HepG2 (cell line): Measurements from ENCODE around the gene TIMM17A. TPM values are rescaled to one million over a fixed set of nuclear protein-coding genes. Genes with fewer than 3 reads are reported as not detected.

Source experiments
- FOXO1 ChIP-seq: sonication (generic); formaldehyde crosslinking; IDR thresholded peaks from 2 replicates; pipeline ENCODE4 v1.4.0; 2020; ENCODE audit warnings: missing genetic modification reagents
- GPN1 ChIP-seq: sonication (generic); formaldehyde crosslinking; IDR thresholded peaks from 2 replicates; pipeline ENCODE4 v1.5.1; 2020; ENCODE audit warnings: missing genetic modification reagents, borderline replicate concordance
- HES4 ChIP-seq: sonication (generic); formaldehyde crosslinking; IDR thresholded peaks from 2 replicates; pipeline ENCODE4 v1.9.0; 2021; ENCODE audit warnings: mild to moderate bottlenecking, missing genetic modification reagents, borderline replicate concordance
- HOXA3 ChIP-seq: sonication (generic); formaldehyde crosslinking; IDR thresholded peaks from 2 replicates; pipeline ENCODE4 v1.5.0; 2020; ENCODE audit warnings: missing genetic modification reagents
- IKZF4 ChIP-seq: sonication (generic); formaldehyde crosslinking; IDR thresholded peaks from 2 replicates; pipeline ENCODE4 v1.5.1; 2020; ENCODE audit warnings: borderline replicate concordance, mild to moderate bottlenecking, low read depth, missing genetic modification reagents; ENCODE audit errors: not compliant biosample characterization
- MEF2D ChIP-seq: sonication (generic); formaldehyde crosslinking; IDR thresholded peaks from 2 replicates; pipeline ENCODE4 v1.5.1; 2020; ENCODE audit warnings: mild to moderate bottlenecking, missing genetic modification reagents
- NR2F6 ChIP-seq, 2 experiments: IDR thresholded peaks; 2 replicates each; pipeline ENCODE4 v1.6.1; 2016; ENCODE audit warnings: antibody characterized with exemption in 1 of 2, mild to moderate bottlenecking in 1 of 2
- RARG ChIP-seq: sonication (generic); formaldehyde crosslinking; IDR thresholded peaks from 2 replicates; pipeline ENCODE4 v1.4.0; 2020; ENCODE audit warnings: low read depth, mild to moderate bottlenecking, missing genetic modification reagents
- SKI ChIP-seq: fragments of 450-650 bp; IDR thresholded peaks from one replicate; pipeline ENCODE4 v1.6.1; 2018; ENCODE audit warnings: mild to moderate bottlenecking; ENCODE audit not compliant: partially characterized antibody
- ZBTB20 ChIP-seq: sonication (generic); formaldehyde crosslinking; IDR thresholded peaks from 2 replicates; pipeline ENCODE4 v1.8.1; 2023; ENCODE audit warnings: missing genetic modification reagents, low read depth, mild to moderate bottlenecking, borderline replicate concordance
- ZC3H4 ChIP-seq: sonication (generic); formaldehyde crosslinking; IDR thresholded peaks from 2 replicates; pipeline ENCODE4 v1.4.0; 2020; ENCODE audit warnings: missing genetic modification reagents, borderline replicate concordance
- ZNF263 ChIP-seq: sonication (generic); formaldehyde crosslinking; IDR thresholded peaks from 2 replicates; pipeline ENCODE4 v1.4.0; 2020; ENCODE audit warnings: missing genetic modification reagents
- ZNF354B ChIP-seq: sonication (generic); formaldehyde crosslinking; IDR thresholded peaks from 2 replicates; pipeline ENCODE4 v1.8.0; 2022; ENCODE audit warnings: mild to moderate bottlenecking, missing genetic modification reagents
- ZNF432 ChIP-seq: sonication (generic); formaldehyde crosslinking; IDR thresholded peaks from 2 replicates; pipeline ENCODE4 v1.5.0; 2020; ENCODE audit warnings: missing genetic modification reagents, mild to moderate bottlenecking, borderline replicate concordance
- ZNF441 ChIP-seq: sonication (generic); formaldehyde crosslinking; IDR thresholded peaks from 2 replicates; pipeline ENCODE4 v1.7.0; 2021; ENCODE audit warnings: missing genetic modification reagents, borderline replicate concordance
- polyA plus RNA-seq, 8 experiments: library from polyadenylated mRNA; depleted of rRNA in 3 of 8; stranded (reverse) in 7 of 8; unstranded in 1 of 8; fragments of >200 nt; fragmentation: Illumina TruSeq in 4 of 8; extraction: Trizol in 4 of 8; gene quantifications; 2 replicates each; pipeline versions ENCODE4 v1.2.1 to v1.2.3, GENCODE V29; 2011 to 2016; ENCODE audit warnings: low read depth in 4 of 8, missing spikeins in 1 of 8, mixed read lengths in 1 of 8; ENCODE audit not compliant: insufficient read depth in 1 of 8
- total RNA-seq, 5 experiments: library from RNA; depleted of rRNA; stranded (reverse); fragments of >200 nt; fragmentation: Illumina TruSeq; extraction: Trizol; gene quantifications; 2 replicates each; pipeline ENCODE4 v1.2.3, GENCODE V29; 2016; ENCODE audit warnings: low read depth in 1 of 5
- TF ChIP-seq, protein P1 (sequence below): sonication (generic); formaldehyde crosslinking; IDR thresholded peaks from 2 replicates; pipeline ENCODE4 v1.5.1; 2020; ENCODE audit warnings: mild to moderate bottlenecking, missing genetic modification reagents, moderate library complexity
- TF ChIP-seq, protein P2 (sequence below): sonication (generic); formaldehyde crosslinking; IDR thresholded peaks from 2 replicates; pipeline ENCODE4 v1.4.0; 2020; ENCODE audit warnings: mild to moderate bottlenecking, missing genetic modification reagents

Gene TIMM17A
- total and polyA plus RNA-seq, 2 of the 13 experiments (the other 11 are each of a cell fraction or from before 2014, with no cell fraction given), result 50.8 to 97.8 TPM

DNA sequence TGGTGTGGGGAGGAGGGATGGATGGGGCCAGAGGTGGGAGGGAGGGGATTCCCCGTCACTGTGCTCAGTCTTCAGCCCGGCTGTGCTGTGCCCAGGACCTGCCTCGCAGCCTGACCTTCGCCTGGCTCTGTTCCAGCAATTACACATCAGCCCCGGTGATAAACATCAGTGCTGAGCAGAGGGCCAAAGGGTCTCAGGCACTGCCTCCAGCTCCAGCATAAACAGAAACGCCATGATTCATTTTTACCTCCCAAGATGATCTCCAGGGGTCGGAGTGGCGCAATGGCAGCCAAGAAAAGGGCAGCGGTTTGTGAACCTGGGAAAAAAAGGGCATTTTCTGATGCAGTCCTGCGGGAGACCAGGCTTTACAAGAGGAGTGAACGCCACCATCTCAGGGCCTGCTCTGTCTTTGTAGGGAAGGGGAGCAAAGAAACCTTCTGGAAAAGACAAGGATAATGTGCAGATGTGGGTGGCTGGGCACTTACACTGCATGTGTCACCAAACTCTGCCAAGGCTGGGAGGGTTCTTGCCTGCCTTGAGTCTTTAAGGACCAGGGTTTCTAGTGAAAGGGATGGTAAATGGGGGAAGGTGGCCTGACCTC is 38.6 kb upstream of the TIMM17A start (continued):
- TF ChIP-seq, protein P1, sequence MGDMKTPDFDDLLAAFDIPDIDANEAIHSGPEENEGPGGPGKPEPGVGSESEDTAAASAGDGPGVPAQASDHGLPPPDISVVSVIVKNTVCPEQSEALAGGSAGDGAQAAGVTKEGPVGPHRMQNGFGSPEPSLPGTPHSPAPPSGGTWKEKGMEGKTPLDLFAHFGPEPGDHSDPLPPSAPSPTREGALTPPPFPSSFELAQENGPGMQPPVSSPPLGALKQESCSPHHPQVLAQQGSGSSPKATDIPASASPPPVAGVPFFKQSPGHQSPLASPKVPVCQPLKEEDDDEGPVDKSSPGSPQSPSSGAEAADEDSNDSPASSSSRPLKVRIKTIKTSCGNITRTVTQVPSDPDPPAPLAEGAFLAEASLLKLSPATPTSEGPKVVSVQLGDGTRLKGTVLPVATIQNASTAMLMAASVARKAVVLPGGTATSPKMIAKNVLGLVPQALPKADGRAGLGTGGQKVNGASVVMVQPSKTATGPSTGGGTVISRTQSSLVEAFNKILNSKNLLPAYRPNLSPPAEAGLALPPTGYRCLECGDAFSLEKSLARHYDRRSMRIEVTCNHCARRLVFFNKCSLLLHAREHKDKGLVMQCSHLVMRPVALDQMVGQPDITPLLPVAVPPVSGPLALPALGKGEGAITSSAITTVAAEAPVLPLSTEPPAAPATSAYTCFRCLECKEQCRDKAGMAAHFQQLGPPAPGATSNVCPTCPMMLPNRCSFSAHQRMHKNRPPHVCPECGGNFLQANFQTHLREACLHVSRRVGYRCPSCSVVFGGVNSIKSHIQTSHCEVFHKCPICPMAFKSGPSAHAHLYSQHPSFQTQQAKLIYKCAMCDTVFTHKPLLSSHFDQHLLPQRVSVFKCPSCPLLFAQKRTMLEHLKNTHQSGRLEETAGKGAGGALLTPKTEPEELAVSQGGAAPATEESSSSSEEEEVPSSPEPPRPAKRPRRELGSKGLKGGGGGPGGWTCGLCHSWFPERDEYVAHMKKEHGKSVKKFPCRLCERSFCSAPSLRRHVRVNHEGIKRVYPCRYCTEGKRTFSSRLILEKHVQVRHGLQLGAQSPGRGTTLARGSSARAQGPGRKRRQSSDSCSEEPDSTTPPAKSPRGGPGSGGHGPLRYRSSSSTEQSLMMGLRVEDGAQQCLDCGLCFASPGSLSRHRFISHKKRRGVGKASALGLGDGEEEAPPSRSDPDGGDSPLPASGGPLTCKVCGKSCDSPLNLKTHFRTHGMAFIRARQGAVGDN (CRISPR knock-in tag), result peak; percentile 25; the same call in 1 of the 2 replicates
- no peak for TF ChIP-seq HES4 (CRISPR knock-in tag)
- no peak for TF ChIP-seq ZNF441 (CRISPR knock-in tag)
- no peak for TF ChIP-seq ZBTB20 (CRISPR knock-in tag)
- TF ChIP-seq GPN1 (CRISPR knock-in tag), result no peak
- TF ChIP-seq ZC3H4 (CRISPR knock-in tag), result no peak
- no peak for TF ChIP-seq IKZF4 (CRISPR knock-in tag)
- TF ChIP-seq ZNF263, result peak; percentile 90
- TF ChIP-seq RARG (CRISPR knock-in tag), result no peak
- TF ChIP-seq SKI, result no peak
- TF ChIP-seq MEF2D, result no peak
- TF ChIP-seq ZNF432 (CRISPR knock-in tag), result no peak
- TF ChIP-seq ZNF354B (CRISPR knock-in tag), result no peak
- 0 out of 2 replicates have a peak, but pooled peaks have one; percentile 13 for TF ChIP-seq HOXA3 (CRISPR knock-in tag)
- TF ChIP-seq, protein P2, sequence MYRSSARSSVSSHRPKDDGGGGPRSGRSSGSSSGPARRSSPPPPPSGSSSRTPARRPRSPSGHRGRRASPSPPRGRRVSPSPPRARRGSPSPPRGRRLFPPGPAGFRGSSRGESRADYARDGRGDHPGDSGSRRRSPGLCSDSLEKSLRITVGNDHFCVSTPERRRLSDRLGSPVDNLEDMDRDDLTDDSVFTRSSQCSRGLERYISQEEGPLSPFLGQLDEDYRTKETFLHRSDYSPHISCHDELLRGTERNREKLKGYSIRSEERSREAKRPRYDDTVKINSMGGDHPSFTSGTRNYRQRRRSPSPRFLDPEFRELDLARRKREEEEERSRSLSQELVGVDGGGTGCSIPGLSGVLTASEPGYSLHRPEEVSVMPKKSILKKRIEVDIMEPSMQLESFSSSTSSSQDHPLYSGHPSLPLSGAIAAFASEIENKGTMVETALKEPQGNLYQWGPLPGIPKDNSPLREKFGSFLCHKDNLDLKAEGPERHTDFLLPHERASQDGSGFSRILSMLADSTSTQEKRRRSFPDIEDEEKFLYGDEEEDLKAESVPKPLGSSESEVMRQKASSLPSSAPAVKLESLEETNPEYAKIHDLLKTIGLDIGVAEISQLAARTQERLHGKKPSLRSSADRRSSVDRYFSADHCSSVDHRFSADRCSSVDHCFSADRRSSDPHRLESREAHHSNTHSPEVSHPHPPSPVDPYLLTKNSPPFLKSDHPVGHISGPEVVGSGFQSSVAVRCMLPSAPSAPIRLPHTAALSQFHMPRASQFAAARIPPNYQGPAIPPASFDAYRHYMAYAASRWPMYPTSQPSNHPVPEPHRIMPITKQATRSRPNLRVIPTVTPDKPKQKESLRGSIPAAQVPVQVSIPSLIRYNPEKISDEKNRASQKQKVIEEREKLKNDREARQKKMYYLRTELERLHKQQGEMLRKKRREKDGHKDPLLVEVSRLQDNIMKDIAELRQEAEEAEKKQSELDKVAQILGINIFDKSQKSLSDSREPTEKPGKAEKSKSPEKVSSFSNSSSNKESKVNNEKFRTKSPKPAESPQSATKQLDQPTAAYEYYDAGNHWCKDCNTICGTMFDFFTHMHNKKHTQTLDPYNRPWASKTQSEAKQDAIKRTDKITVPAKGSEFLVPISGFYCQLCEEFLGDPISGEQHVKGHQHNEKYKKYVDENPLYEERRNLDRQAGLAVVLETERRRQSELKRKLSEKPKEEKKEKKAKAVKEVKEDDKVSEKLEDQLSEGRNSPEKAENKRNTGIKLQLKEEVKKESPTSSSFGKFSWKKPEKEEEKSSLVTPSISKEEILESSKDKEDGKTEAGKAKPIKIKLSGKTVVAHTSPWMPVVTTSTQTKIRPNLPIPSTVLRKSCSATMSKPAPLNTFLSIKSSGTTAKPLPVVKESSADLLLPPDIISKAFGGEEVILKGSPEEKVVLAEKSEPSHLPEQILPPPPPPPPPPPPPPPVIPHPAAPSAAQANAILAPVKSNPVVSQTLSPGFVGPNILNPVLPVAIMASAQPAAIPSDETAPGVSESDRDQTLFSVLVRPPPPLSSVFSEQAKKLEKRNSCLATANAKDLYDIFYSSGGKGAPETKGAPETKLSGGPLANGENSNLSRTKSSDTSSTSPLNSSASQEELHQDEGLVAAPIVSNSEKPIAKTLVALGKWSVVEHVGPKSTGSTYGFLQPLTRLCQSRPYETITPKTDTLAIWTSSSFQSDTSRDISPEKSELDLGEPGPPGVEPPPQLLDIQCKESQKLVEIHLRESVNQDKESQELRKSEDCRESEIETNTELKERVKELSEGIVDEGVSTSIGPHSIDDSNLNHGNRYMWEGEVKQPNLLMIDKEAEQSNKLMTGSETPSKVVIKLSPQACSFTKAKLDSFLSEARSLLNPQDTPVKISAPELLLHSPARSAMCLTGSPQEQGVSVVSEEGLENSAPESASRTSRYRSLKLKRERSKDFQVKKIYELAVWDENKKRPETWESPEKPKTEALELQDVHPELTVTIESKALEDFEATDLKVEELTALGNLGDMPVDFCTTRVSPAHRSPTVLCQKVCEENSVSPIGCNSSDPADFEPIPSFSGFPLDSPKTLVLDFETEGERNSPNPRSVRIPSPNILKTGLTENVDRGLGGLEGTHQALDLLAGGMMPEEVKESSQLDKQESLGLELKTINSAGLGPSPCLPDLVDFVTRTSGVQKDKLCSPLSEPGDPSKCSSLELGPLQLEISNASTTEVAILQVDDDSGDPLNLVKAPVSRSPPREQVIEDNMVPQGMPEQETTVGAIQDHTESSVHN, result no peak
- no peak for TF ChIP-seq NR2F6 (IDR thresholded peaks at IDR 0.05)
- TF ChIP-seq NR2F6 (CRISPR knock-in tag; IDR thresholded peaks at IDR 0.05), result 0 out of 2 replicates have a peak, but pooled peaks have one; percentile 39
- 0 out of 2 replicates have a peak, but pooled peaks have one; percentile 30 for TF ChIP-seq FOXO1 (CRISPR knock-in tag)
